CD4-positive, alpha-beta T cell treated with Interleukin-4 for 1 hour (primary cell): ENCODE data around the gene LRRC3C.
A peak's percentile ranks its signal among the peaks of the same experiment; 100 is the strongest.
"Not testable (repeated sequence)": the region's sequence is repeated elsewhere in the genome, so short reads cannot be mapped to it uniquely, and the experiment has no call there.

Experiments used
- DNase-seq, 2 donors: peaks; one replicate each; pipeline ENCODE4 v3.0.0-alpha.2; 2020 to 2022

Gene LRRC3C

GRCh38 chr17:39925282-39926134 lies 2.0 kb upstream of the LRRC3C start:
- DNase-seq, result no peak

- no peak for DNase-seq
Observed at GRCh38 chr17:39926135-39926587, 1.4 kb upstream of the LRRC3C start.

DNA sequence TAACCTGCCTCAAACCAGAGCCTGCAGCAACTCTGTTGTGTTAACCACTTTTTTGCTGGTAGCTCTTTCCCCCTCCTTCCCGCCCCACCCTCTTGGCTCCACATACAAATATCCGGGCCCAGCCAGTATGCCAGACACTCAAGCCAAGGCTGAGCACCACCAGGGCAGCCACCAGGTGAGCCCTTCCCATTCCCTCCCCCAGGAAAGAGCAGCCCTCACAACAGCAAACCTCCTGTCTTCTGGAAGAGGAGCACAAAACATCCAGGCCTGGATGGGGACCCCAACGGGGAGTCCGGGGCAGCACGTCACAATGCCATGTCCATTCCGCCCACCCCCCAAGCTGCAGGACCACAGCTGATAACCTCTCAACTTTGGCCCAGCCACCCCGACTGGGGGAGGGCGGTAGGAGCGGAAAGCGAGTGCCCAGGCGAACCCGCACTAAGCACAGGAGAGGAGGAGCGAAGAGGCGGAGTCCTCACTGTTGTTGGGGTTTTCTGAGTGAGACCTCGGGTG lies 888 bp upstream of the LRRC3C start:
- DNase-seq, result peak; percentile 51 to 76

GRCh38 chr17:39927929-39928857 lies 661 bp downstream of the LRRC3C start:
- no peak for DNase-seq

DNA sequence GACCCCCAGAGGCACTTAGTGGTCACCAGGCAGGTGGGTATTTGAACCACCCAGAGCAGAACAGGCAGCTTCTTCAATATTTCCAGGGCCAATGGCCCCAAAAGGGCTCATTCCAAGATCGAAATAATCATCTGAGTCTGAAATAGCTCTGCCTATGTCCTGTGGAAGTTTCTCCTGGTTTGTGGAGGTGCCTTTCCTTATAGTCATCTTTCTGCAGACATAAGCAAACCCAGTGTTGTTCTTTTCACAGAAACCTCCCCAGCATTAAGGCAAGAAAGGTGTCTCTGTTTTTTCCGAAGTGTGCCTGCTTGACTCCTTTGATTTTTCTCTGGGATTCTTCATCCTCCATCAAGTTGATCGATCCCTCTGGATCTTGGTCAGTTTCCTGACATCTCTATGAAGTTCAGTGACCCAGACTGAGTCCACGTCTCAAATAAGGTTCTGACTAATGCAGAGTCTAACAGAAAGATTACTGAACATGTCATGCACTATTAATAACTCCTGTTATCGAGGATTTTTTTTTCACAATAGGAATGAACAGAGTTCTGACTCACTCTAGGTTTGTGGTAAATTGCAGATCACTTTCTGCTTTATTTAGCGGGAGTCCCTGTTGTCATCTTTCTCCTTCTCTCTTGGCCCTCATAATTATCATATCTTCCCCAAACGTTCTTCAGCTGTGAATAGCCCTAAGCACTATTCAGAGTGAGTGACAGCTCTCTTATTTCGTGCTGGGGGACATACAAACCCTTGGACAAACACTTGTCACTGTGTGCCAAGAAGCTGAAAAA lies 1.5 kb downstream of the LRRC3C start:
- no peak for DNase-seq

DNA sequence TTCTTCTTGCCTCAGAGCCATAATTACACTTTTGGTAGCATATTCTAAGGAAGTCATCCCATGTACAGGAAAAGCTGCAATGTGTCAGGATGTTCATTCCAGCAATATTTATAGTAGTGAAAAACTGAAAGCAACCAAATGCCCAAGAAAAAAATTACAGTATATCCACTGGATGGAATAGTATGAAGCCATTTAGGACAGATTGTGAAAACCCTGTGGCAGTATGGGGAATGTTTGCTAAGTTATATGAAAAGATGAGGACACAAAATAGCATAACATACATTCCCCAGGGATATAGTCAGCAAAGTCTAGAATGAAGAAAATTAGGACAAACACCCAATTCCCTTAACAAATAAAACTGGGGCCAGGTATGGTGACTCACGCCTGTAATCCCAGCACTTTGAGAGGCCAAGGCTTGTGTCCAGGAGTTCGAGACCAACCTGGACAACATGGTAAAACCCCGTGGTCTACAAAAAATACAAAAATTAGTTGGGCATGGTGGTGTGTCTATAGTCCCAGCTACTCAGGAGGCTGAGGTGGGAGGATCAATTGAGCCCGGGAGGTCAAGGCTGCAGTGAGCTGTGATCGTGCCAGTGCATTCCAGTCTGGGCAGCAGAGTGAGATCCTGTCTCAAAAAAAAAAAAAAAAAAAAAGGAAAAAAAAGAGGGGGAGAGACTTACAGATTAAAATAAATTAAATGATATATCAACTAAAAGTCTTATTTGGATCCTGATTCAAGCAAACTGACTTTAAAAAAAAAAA lies 2.3 kb downstream of the LRRC3C start:
- no peak for DNase-seq

GRCh38 chr17:39933912-39934311 lies 6.4 kb downstream of the LRRC3C start:
- DNase-seq, result no peak

DNA sequence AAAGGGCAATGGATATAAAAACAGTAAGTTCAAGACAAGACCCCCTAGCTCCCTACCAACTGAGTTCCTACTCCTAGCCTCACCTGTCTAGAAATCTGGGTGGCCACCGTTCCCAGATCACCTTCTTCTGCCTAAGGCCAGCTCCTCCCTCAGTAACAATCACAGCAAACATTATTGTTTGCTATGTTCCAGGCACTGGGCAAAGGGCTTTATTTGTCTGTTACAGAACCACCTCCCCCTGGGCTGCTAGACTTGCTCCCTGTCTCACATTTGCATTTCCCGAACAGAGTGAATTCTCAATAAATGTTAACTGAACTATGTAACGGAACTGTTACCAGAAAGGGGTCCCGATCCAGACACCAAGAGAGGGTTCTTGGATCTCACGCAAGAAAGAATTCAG lies 6.8 kb downstream of the LRRC3C start:
- no peak for DNase-seq

- DNase-seq, result no peak
Observed at GRCh38 chr17:39935909-39936308, 8.4 kb downstream of the LRRC3C start.

GRCh38 chr17:39937447-39937846 lies 9.9 kb downstream of the LRRC3C start:
- no peak for DNase-seq

GRCh38 chr17:39938140-39938869 lies 10.8 kb downstream of the LRRC3C start:
- DNase-seq, result no peak

- no peak for DNase-seq
Observed at GRCh38 chr17:39939106-39939505, 11.6 kb downstream of the LRRC3C start.

DNA sequence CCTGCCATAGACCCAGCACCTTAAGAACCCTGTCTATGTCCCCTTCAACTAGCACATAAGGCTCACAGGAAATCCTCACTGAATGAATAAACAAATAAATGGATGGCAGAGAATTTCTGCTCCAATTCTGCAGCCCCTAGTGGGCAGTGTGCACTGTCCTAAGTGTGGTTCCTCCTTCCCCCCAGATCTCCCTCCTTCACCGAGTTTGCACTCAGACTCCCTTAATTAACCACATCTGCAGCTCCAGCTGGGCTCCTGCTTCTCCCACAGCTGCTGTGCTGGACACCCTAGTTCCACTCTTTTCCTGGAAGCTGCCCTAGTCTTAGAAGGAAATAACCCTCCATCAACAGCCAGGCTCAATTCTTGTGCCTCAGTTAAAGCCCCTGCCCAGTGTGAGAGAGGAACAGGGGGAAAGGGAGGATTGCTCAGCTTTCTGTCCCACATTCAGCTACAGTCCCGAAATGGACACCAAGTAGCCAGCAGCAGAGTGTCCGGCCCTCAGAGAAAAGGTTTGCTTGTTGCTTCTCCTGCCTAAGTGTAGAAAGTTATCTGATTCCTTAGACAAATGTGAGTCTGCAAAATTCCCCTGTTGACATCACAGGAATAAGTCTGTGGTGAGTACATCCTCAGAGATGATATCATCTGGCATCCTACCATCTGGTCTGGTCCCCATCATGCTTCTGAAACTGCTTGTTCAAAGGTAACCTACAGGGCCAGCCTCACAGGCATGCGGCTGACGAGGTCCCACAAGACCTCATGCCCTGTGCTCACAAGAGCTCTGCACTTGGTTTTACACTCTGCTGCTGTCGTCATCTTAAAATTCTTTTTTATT lies 12.3 kb downstream of the LRRC3C start:
- DNase-seq, result peak in 1 of 2 donors; percentile 46

DNA sequence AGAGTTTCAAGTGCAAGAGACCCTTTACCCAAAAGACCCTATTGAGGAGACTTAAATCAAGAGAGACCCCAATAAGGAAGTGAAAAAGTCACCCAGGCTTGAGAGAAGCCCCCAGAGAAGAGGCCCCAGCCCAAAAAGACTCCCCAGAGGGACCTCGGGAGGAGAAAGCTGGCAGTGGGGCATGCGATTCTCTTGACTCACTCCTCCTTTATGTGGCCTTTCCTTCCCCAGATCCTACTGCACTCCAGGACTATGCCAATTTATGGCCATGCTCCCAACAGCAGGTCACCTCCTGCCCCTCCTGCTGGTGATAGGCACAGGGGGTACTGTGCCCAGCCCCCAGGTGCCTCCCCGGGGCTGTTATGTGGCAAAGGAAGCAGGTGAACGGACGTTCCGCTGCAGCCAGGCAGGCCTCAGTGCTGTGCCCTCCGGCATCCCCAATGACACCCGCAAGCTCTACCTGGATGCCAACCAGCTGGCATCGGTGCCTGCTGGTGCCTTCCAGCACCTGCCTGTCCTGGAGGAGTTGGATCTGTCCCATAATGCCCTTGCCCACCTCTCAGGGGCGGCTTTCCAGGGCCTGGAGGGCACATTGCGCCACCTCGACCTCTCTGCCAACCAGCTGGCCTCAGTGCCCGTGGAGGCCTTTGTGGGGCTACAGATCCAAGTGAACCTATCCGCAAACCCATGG lies 16.3 kb downstream of the LRRC3C start:
- DNase-seq, result no peak

DNA sequence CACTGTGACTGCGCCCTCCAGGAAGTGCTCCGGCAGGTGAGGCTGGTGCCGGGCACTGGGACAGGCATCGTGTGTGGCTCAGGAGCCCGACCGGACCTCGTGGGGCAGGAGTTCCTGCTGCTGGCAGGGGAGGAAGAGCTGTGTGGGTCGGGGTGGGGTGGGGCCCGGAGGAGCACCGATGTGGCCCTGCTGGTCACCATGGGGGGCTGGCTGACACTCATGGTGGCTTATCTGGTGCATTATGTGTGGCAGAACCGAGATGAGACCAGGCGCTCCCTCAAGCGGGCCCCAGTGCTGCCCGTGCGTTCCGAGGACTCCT lies 16.8 kb downstream of the LRRC3C start:
- DNase-seq, result no peak

GRCh38 chr17:39946551-39947330 lies 19.2 kb downstream of the LRRC3C start:
- DNase-seq, result no peak

DNA sequence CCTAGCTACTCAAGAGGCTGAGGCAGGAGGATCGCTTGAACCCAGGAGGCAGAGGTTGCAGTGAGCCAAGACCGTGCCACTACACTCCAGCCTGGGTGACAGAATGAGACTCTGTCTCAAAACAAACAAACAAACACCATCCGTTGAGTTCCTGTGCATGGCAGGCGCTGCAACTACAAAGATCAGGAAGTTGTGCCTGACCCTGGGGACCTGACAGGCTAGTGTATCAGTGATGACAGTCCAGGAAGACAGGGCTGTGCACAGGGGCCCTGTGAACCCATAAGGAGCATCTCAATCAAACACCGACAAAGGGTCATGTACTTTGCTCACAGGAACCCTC lies 20.9 kb downstream of the LRRC3C start:
- DNase-seq, result not testable (repeated sequence)

GRCh38 chr17:39949028-39949427 lies 21.5 kb downstream of the LRRC3C start:
- DNase-seq, result no peak

GRCh38 chr17:39950871-39951348 lies 23.4 kb downstream of the LRRC3C start:
- DNase-seq, result no peak
